Fibroblast of lung (primary cell): ENCODE data around the gene TMEM109. TPM values are rescaled to one million over a fixed set of nuclear protein-coding genes. Genes with fewer than 3 reads are reported as not detected.

Experiments used
- DNase-seq, 2 donors: peaks; one replicate each; pipeline versions ENCODE4 v3.0.0 to v3.0.0-alpha.2; 2010; ENCODE audit warnings: low read depth in 2 of 2
- H2AFZ ChIP-seq: 2 replicates; pipeline ENCODE4 v1.5.1; 2012; ENCODE audit warnings: low read length, control low read depth, inconsistent platforms
- H3K27ac ChIP-seq: 2 replicates; pipeline ENCODE4 v1.5.1; 2011; ENCODE audit warnings: low read length, control low read depth; ENCODE audit not compliant: insufficient read depth
- H3K27me3 ChIP-seq: 2 replicates; pipeline ENCODE4 v1.5.1; 2011; ENCODE audit warnings: mild to moderate bottlenecking, low read length; ENCODE audit not compliant: control insufficient read depth, insufficient read depth
- H3K36me3 ChIP-seq: 2 replicates; pipeline ENCODE4 v1.5.1; 2011; ENCODE audit warnings: low read length; ENCODE audit not compliant: control insufficient read depth, insufficient read depth
- H3K4me1 ChIP-seq: 2 replicates; pipeline ENCODE4 v1.5.1; 2011; ENCODE audit warnings: low read length; ENCODE audit not compliant: control insufficient read depth, insufficient read depth; ENCODE audit errors: extremely low read depth
- H3K4me2 ChIP-seq: 2 replicates; pipeline ENCODE4 v1.5.1; 2011; ENCODE audit warnings: low read length, control low read depth; ENCODE audit not compliant: insufficient read depth; ENCODE audit errors: extremely low read depth
- H3K4me3 ChIP-seq, 4 experiments: fragments of 200-600 bp in 1 of 4; sonication (generic) in 1 of 4; replicated peaks in 1 of 4; 2 replicates each; pipeline ENCODE4 v1.5.1; 2011 to 2016; ENCODE audit warnings: low read length in 4 of 4, low read depth in 3 of 4, mild to moderate bottlenecking in 3 of 4, control low read depth in 2 of 4, inconsistent platforms in 1 of 4, mixed read lengths in 1 of 4; ENCODE audit not compliant: insufficient read depth in 1 of 4; ENCODE audit errors: control extremely low read depth in 1 of 4
- H3K79me2 ChIP-seq: 2 replicates; pipeline ENCODE4 v1.5.1; 2012; ENCODE audit warnings: mild to moderate bottlenecking, low read length, inconsistent platforms; ENCODE audit not compliant: control insufficient read depth, insufficient read depth
- H3K9ac ChIP-seq: 2 replicates; pipeline ENCODE4 v1.5.1; 2011; ENCODE audit warnings: mild to moderate bottlenecking, low read length, control low read depth; ENCODE audit not compliant: insufficient read depth
- H3K9me3 ChIP-seq: 2 replicates; pipeline ENCODE4 v1.5.1; 2012; ENCODE audit warnings: low read depth, low read length; ENCODE audit not compliant: control insufficient read depth, insufficient read depth
- H4K20me1 ChIP-seq: 2 replicates; pipeline ENCODE4 v1.5.1; 2011; ENCODE audit warnings: low read length; ENCODE audit not compliant: control insufficient read depth, insufficient read depth; ENCODE audit errors: extremely low read depth
- CTCF ChIP-seq, 2 donors: IDR thresholded peaks in 1 of 2; conservative IDR thresholded peaks in 1 of 2; 1 replicate in 1 of 2; 2 replicates in 1 of 2; pipeline ENCODE4 v1.5.1; 2011 to 2012; ENCODE audit warnings: low read length in 2 of 2, control low read depth in 1 of 2, inconsistent platforms in 1 of 2, low read depth in 1 of 2, mild to moderate bottlenecking in 1 of 2
- EZH2 ChIP-seq: IDR thresholded peaks from 2 replicates; pipeline ENCODE4 v1.5.1; 2012; ENCODE audit warnings: low read length, control low read depth, mild to moderate bottlenecking; ENCODE audit errors: missing control alignments
- polyA plus RNA-seq, 2 donors: library from polyadenylated mRNA; depleted of rRNA in 1 of 2; stranded (reverse) in 1 of 2; unstranded in 1 of 2; fragments of >200 nt; gene quantifications; 2 replicates each; pipeline ENCODE4 v1.2.1, GENCODE V29; 2011 to 2012; ENCODE audit warnings: missing spikeins in 1 of 2
- total RNA-seq: library from RNA; depleted of rRNA; stranded (reverse); fragments of >200 nt; gene quantifications from 2 replicates; pipeline ENCODE4 v1.2.1, GENCODE V29; 2014

The TMEM109 gene
- total and polyA plus RNA-seq, 2 donors (not counting 1 experiment from before 2014, with no cell fraction given) = 21.5 to 34.9 TPM

GRCh38 chr11:60924110-60924905, 10.3 kb downstream of the TMEM109 start, which contains the start of gene TMEM132A:
Gene TMEM132A (plus strand): TSS chr11:60924460. CDS start chr11:60924634, 174 bp downstream.
- Histone ChIP-seq H3K79me2 (peaks cover 2% of the 10 kb centered on the region), H3K27ac (no peak within 1 kb of the TSS), H3K9ac (peak within 1 kb of the TSS; percentile 65), H2AFZ (peak within 1 kb of the TSS; percentile 67), H3K27me3 (no peaks in the 10 kb centered on the region), H3K36me3 (peaks cover 15% of the 10 kb centered on the region), H3K4me2 (peak within 1 kb of the TSS; percentile 76), H4K20me1 (no peaks in the 10 kb centered on the region), H3K4me1 (peaks cover 8% of the 10 kb centered on the region), H3K4me3 (peak within 1 kb of the TSS; percentile 34 to 77 (median 62)), H3K9me3 (no peaks in the 10 kb centered on the region)
- no peak for TF ChIP-seq EZH2
- no peak for TF ChIP-seq CTCF (conservative IDR thresholded peaks at IDR 0.05 in 1 of 2, IDR thresholded peaks at IDR 0.05 in 1 of 2; ENCODE audit: low read depth in 1 of 2, low read length in 2 of 2)
- DNase-seq = peak; percentile 61 to 73

- H3K27ac ChIP-seq = no peak overlapping the region
- TF ChIP-seq CTCF (conservative IDR thresholded peaks at IDR 0.05 in 1 of 2, IDR thresholded peaks at IDR 0.05 in 1 of 2; ENCODE audit: low read depth in 1 of 2, low read length in 2 of 2) (no peak), EZH2 (peak; percentile 73)
Measured at GRCh38 chr11:60924906-60925853, 11.2 kb downstream of the TMEM109 start.

GRCh38 chr11:60925868-60926267, 11.9 kb downstream of the TMEM109 start:
- no peak overlapping the region for H2AFZ ChIP-seq
- no peak for TF ChIP-seq CTCF (conservative IDR thresholded peaks at IDR 0.05 in 1 of 2, IDR thresholded peaks at IDR 0.05 in 1 of 2; ENCODE audit: low read depth in 1 of 2, low read length in 2 of 2)
- no peak for TF ChIP-seq EZH2
- no peaks in the 10 kb centered on the region for H3K27me3 ChIP-seq
- H3K9ac ChIP-seq = no peak overlapping the region
- H3K4me2 ChIP-seq = no peak overlapping the region
- DNase-seq = peak in 1 of 2 donors; percentile 37
- no peaks in the 10 kb centered on the region for H3K9me3 ChIP-seq
- H3K79me2 ChIP-seq = no peaks in the 10 kb centered on the region
- H3K36me3 ChIP-seq = peaks cover 8% of the 10 kb centered on the region
- no peak overlapping the region for H3K27ac ChIP-seq
- H4K20me1 ChIP-seq = no peaks in the 10 kb centered on the region
- H3K4me3 ChIP-seq = no peak overlapping the region
- peaks cover 7% of the 10 kb centered on the region for H3K4me1 ChIP-seq

More at GRCh38 chr11:60924906-60925853, 11.2 kb downstream of the TMEM109 start:
- no peaks in the 10 kb centered on the region for H4K20me1 ChIP-seq
- peak overlapping the region; percentile 76 for H3K4me2 ChIP-seq
- H3K4me1 ChIP-seq = peaks cover 7% of the 10 kb centered on the region
- H3K4me3 ChIP-seq = peak overlapping the region; percentile 34 to 77 (median 62)
- no peak for DNase-seq
- no peaks in the 10 kb centered on the region for H3K79me2 ChIP-seq
- H2AFZ ChIP-seq = peak overlapping the region; percentile 7
- no peaks in the 10 kb centered on the region for H3K9me3 ChIP-seq
- no peak overlapping the region for H3K9ac ChIP-seq
- no peaks in the 10 kb centered on the region for H3K27me3 ChIP-seq
- peaks cover 12% of the 10 kb centered on the region for H3K36me3 ChIP-seq
